LoVo (cell line): ENCODE data around the gene FBXW11.
"Not testable (repeated sequence)": the region's sequence is repeated elsewhere in the genome, so short reads cannot be mapped to it uniquely, and the experiment has no call there.

Source experiments
- DNase-seq: peaks from one replicate; pipeline ENCODE4 v3.0.0-alpha.2; 2016; ENCODE audit warnings: low spot score

FBXW11 gene

DNA sequence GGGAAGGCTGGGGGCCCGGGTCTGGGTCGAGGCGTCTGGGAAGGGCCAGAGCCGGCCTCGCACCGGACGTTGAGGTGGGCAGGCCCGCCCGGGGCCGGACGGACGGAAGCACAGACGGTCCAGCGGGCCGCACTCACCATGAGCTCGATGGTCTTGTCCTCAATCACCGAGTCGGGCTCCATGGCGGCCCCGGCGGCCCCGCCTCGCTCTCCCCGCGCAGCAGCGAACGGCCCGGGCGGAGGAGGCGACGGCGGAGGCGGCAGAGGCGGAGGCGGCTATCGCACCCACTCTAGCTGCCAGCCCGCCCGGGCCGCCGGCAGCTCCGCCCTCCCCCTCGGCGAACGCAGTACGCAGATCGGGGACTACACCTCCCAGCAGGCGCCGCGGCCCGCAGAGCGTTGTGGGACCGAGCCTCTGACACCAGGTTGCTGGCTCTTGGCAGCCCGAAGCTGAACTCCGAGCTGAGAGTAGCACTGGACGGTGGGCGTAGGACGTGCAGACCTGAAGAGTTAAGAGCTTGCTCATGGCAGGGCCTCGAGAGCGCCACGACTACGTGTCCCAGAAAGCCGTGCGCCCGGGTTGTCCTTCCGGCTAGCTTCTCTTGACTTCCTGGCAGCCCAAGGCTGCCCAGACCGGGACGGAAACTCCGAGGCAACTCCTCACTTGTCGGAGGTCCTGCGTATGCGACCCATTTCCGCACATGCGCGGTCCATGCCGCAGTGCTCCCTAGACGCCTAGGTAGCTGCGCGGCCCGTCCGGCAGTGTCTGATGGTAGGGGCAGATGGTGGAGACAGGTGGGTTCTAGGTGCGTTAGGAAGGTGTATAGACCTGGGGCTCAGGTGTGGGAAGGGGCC, at the start of gene FBXW11:
Gene FBXW11, minus strand, starts transcription at position 318 of the 854 bp plus-strand sequence. Its CDS starts 136 bp downstream, at position 182.
- peak; percentile 99 for DNase-seq

GRCh38 chr5:172055996-172056395, 49.6 kb upstream of the FBXW11 start:
- DNase-seq = no peak

- DNase-seq = no peak
Measured at GRCh38 chr5:172055421-172055820, 49.0 kb upstream of the FBXW11 start.

DNA sequence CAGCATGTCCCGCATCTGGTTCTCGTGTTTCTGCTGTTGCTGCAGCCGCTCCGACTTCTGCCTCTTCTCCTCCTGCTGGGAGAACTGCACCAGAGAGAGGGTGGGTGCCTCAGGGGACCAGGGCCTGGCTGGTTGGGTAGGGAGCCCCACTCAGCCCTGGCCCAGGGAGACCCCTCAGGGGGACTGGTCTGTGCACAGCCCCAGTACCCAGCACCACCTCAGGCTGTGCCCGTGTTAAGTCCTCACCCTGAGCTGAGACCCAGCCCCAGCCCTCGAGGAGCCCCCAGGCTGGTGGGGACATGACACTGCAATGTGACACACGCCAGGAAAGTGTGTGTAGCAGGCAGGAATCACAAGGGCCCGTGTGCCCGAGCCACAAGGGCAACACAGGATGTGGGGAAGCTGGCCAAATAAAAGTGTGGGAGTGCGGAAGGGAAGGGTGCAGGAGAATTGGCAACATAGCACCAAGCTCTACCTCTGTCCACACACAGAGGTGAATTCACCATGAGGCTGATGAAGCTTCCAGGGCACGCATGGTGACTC, 48.2 kb upstream of the FBXW11 start:
- no peak for DNase-seq

GRCh38 chr5:172052450-172053236, 46.2 kb upstream of the FBXW11 start:
- no peak for DNase-seq

- no peak for DNase-seq
Measured at GRCh38 chr5:172051643-172052339, 45.4 kb upstream of the FBXW11 start.

- DNase-seq = no peak
Measured at GRCh38 chr5:172050080-172050479, 43.6 kb upstream of the FBXW11 start.

DNA sequence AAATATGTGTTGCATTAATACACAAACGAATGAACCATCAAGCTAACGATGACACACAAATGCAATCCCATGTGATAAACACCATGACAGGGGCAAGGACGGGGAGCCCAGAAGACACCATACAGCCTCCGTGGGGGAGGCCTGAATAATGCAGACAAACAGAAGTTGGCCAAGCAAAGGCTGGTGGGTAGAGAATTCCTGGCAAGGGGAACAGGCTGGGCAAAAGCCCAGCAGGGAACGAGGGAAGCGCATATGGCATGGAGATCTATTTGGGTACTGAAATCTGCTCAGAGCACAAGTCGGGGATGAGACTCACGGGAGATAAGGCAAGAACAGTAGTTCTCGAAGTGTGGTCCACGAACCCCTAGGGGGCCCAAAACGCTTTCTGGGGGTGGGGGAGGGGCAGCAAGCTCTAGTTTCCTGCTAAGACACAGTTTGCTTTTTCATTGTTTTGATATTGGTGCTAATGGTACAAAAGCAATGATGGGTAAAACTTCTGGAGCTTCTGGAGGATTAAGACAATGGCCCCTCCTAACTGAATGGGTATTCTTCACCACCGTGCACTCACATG, 42.9 kb upstream of the FBXW11 start:
- no peak for DNase-seq

DNA sequence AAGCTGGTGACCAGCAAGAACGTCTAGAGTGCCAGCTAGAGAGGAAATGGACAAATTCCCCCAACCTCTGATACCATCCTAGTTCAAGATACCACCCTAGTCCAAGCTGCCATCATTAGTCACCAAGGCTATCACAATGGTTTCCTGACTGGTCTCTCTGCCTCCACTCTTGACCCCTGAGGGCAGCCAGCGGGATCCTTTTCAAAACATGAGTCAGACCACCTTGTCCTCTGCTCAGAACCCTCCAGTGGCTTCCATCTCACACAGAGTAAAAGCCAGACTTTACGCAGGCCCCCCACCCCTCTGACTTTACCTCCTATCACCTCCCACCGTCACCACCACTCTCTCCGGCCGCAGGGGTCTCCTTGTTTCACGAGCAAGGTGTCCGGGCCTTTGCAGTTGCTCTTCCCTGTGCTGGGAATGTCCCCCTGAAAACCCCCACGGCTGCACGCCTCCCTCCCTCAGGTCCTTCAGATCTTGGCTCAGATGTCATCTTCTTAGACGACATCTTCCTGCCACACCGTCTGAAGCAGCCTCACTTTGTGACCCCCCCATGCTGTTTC, 42.2 kb upstream of the FBXW11 start:
- DNase-seq = no peak

DNA sequence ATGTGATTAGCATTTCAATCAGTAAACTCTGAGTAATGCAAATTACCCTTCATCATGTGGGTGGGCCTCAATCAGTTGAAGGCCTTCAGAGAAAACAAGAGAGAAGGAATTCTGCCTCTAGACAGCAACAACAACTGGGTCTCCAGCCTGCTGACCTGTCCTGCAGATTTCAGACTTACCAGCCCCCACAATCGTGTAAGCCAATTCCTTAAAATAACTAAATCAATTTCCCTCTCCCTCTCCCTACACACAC, 41.7 kb upstream of the FBXW11 start:
- no peak for DNase-seq

GRCh38 chr5:172046593-172046992, 40.2 kb upstream of the FBXW11 start:
- DNase-seq = no peak

- DNase-seq = no peak
Measured at GRCh38 chr5:172045315-172045632, 38.8 kb upstream of the FBXW11 start.

DNA sequence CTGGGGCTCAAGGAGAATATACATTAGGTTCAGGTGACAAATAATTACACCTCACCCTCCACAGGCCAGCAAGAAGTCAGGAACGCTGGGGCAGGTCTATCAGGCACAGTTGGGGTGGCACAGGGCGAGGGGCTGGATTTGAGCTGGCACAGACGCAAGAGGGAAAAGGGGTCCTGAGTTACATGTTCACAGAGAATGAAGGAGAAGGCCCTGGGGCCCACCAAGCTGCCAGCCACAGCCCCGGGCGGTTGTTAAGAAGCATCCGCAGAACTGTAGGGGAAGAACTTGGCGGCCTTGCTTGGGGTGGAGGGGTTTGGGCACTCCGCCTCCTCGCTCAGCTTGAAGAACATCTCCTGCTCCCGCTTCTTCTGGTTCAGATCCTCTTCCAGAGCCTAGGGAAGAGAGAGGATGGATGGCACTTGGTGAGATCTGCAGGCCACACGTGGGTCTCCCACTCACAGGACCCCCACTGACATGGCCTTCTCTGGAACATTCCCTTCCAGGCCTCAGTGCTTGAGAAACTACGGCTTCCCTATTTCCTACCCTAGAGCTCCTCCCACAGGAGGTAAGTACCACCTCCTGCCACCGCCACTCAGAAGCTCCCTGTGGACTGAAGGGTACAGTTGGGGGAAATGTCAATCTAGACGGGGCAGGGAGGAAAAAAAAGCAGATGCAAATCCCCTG, 38.3 kb upstream of the FBXW11 start:
- DNase-seq = no peak

GRCh38 chr5:172043865-172044264, 37.4 kb upstream of the FBXW11 start:
- no peak for DNase-seq

DNA sequence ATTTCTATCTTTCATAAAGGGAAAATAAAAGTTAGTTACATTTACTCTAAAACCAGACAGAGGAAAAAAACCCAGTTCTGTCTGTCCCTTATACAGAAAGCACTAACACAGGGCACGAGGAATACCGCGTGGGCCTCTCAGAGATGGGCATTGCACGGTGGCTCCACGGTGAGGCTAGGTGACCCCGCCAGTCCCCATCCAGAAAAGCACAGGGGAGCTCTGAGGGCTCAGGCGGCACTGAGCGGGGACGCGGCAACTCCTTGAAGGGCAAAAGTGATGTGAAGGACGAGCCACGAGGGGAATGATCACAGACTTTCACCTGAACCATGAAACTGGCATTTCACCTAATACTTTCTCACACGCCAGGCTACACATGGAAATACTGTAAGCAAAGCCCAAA, 35.7 kb upstream of the FBXW11 start:
- DNase-seq = no peak

DNA sequence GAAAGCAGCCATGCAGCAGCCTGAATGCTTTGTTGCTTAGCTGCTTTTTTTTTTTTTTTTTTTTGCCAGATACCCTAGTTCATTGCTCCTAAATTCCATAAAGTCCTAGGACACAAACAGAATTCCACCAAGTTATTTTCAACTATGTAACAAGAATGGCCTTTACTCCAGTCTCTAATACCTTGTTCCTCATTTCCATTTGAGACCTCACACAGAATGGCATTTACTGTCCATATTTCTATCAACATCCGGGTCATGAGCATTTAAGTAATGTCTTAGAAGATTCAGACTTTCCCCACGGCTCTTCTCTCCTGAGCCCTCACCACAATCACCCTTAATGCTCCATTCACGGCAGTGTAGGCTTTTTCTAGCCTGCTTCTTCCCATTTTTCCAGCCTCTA, 31.7 kb upstream of the FBXW11 start:
- DNase-seq = no peak

DNA sequence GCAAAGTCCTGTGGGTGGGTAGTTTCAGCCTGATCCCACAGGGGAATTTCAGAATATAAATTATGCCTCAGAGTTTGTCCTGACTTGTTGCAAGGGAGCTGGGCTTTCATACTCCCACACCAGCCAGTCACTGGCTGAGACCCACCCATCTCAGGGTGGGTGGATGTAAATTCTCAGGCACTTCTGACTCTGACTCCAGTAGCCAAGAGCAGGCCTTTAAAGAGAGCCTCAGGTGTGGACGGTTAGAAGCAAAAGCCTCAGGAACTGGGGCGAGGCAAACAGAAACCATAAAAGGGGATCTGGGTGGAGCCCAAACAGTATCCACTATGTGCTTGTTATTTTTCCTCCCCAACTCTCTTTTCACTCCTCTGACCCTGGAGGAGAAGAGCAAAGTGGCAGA, 28.6 kb upstream of the FBXW11 start:
- no peak for DNase-seq

- DNase-seq = no peak
Measured at GRCh38 chr5:172031894-172032461, 25.5 kb upstream of the FBXW11 start.

- no peak for DNase-seq
Measured at GRCh38 chr5:172029876-172030275, 23.4 kb upstream of the FBXW11 start.

DNA sequence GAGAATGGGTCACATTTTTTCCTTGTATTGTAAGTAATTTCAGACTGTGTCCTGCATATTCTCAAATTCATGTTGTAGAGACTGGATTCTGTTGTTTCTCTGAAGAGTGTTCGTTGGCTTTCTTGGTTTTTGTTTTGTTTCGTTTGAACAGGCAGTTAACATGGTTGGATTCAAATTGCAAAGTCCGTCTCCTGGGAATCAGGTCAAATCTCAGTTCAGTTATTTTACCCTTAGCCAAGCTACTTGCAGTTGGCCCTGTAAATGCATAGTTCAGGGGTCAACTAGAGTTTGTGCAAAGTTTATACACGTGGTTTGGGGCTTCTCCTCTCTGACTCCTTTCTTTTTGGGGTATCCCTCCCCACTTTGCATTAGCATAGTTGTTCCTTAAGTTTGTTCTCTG, 21.7 kb upstream of the FBXW11 start:
- DNase-seq = no peak

DNA sequence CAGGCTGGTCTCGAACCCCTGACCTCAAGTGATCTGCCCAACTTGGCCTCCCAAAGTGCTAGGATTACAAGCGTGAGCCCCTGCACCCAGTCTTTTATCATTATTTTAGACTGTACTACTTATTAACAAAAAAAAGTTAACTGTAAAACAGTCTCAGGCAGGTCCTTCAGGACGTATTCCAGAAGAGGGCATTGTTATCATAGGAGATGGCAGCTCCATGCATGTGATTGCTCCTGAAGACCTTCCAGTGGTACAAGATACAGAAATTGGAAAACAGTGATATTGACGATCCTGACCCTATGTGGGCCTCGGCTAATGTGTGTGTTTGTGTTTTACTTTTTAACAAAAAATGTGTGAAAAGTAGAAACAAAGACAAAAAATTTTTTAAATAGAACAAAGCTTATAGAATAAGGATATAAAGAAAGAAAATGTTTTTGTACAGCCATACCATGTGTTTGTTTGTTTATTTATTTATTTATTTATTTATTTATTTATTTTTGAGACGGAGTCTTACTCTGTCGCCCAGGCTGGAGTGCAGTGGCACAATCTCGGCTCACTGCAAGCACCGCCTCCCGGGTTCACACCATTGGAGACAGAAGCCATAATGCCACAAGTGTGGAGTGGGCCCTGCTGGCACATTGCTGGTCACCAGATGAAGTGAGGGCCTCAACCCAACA, 13.8 kb upstream of the FBXW11 start:
- DNase-seq = not testable (repeated sequence)
